Activated CD8-positive, alpha-beta memory T cell treated with anti-CD3 and anti-CD28 coated beads for 36 hours (primary cell): Measurements from ENCODE around the gene HELZ2. TPM values are rescaled to one million over a fixed set of nuclear protein-coding genes. Genes with fewer than 3 reads are reported as not detected.
"Not testable (repeated sequence)": the region's sequence is repeated elsewhere in the genome, so short reads cannot be mapped to it uniquely, and the experiment has no call there.

Experiments used
- CTCF ChIA-PET: fragments of 350-600 bp; sonication (Branson Sonifier 250); formaldehyde crosslinking; loops from one replicate; lab custom pipeline; 2021; ENCODE audit warnings: antibody characterized with exemption; lab: Charles Lee
- POLR2A ChIA-PET: fragments of 350-600 bp; sonication (Branson Sonifier 250); formaldehyde crosslinking; loops from one replicate; lab custom pipeline; 2021; ENCODE audit warnings: antibody characterized with exemption; lab: Charles Lee
- total RNA-seq, 2 experiments: library from RNA; stranded (reverse); gene quantifications; one replicate each; pipeline ENCODE4 v1.2.3, GENCODE V29; 2021

HELZ2 gene
- total RNA-seq = 1 to 10 TPM; 4.8 TPM

- ChIA-PET POLR2A (interaction anchor here (0.6 to 2.1 kb wide), 3 partner anchors 36 to 80 kb away, joined by 4 to 6 read pairs (median 5); partner anchors contain the start of gene PPDPF), CTCF (interaction anchor here (0.7 kb wide), 1 partner anchor 37 kb away, joined by 3 read pairs; the partner anchor contains the start of gene PTK6)
These were observed at the start of gene HELZ2 for GRCh38 chr20:63574156-63574828. TSS of gene HELZ2 (minus strand) at chr20:63574239. CDS start at chr20:63572385, 1,854 bp downstream.

- ChIA-PET CTCF (interaction anchor here (1.0 kb wide), 1 partner anchor 85 kb away, joined by 3 read pairs; no protein-coding TSS in a partner anchor), POLR2A (interaction anchor here (1.0 kb wide), 1 partner anchor 19 kb away, joined by 3 read pairs; no protein-coding TSS in a partner anchor)
These were observed 48.7 kb upstream of the HELZ2 start for GRCh38 chr20:63622732-63623131.

GRCh38 chr20:63622096-63622495, 48.1 kb upstream of the HELZ2 start:
- POLR2A ChIA-PET = no interaction called here
- CTCF ChIA-PET = interaction anchor here (0.7 to 1.0 kb wide), 2 partner anchors 40 to 84 kb away, joined by 3 read pairs; no protein-coding TSS in a partner anchor

- ChIA-PET POLR2A (no interaction called here), CTCF (interaction anchor here (0.6 kb wide), 1 partner anchor 14 kb away, joined by 4 read pairs; no protein-coding TSS in a partner anchor)
These were observed 47.0 kb upstream of the HELZ2 start for GRCh38 chr20:63620991-63621390.

GRCh38 chr20:63619505-63619904, 45.5 kb upstream of the HELZ2 start:
- POLR2A ChIA-PET = no interaction called here
- CTCF ChIA-PET = no interaction called here

GRCh38 chr20:63619086-63619485, 45.0 kb upstream of the HELZ2 start:
- CTCF ChIA-PET = no interaction called here
- POLR2A ChIA-PET = no interaction called here

GRCh38 chr20:63618291-63618980, 44.4 kb upstream of the HELZ2 start:
- CTCF ChIA-PET = no interaction called here

GRCh38 chr20:63617876-63618265, 43.8 kb upstream of the HELZ2 start:
- ChIA-PET POLR2A (no interaction called here), CTCF (no interaction called here)

More at GRCh38 chr20:63618291-63618980, 44.4 kb upstream of the HELZ2 start:
- POLR2A ChIA-PET = no interaction called here

GRCh38 chr20:63617092-63617875, 43.2 kb upstream of the HELZ2 start:
- POLR2A ChIA-PET = no interaction called here
- CTCF ChIA-PET = no interaction called here

- POLR2A ChIA-PET = not testable (repeated sequence)
- CTCF ChIA-PET = interaction anchor here (0.8 kb wide), 1 partner anchor 27 kb away, joined by 3 read pairs; no protein-coding TSS in a partner anchor
These were observed 40.0 kb upstream of the HELZ2 start for GRCh38 chr20:63613863-63614594.

GRCh38 chr20:63612276-63612931, 38.4 kb upstream of the HELZ2 start:
- ChIA-PET CTCF (no interaction called here), POLR2A (no interaction called here)

- ChIA-PET POLR2A (no interaction called here), CTCF (no interaction called here)
These were observed 37.6 kb upstream of the HELZ2 start for GRCh38 chr20:63611646-63612045.

- ChIA-PET POLR2A (no interaction called here), CTCF (no interaction called here)
These were observed 36.8 kb upstream of the HELZ2 start for GRCh38 chr20:63610581-63611435.

- CTCF ChIA-PET = interaction anchor here (0.5 kb wide), 1 partner anchor 15 kb away, joined by 4 read pairs; no protein-coding TSS in a partner anchor
These were observed 32.6 kb upstream of the HELZ2 start for GRCh38 chr20:63606686-63607085.

GRCh38 chr20:63602321-63602720, 28.3 kb upstream of the HELZ2 start:
- POLR2A ChIA-PET = no interaction called here
- CTCF ChIA-PET = no interaction called here

More at GRCh38 chr20:63606686-63607085, 32.6 kb upstream of the HELZ2 start:
- POLR2A ChIA-PET = no interaction called here

- CTCF ChIA-PET, POLR2A ChIA-PET: not testable (repeated sequence)
These were observed 27.6 kb upstream of the HELZ2 start for GRCh38 chr20:63601679-63602078.

- CTCF ChIA-PET = interaction anchor here (1.3 kb wide), 1 partner anchor 37 kb away, joined by 4 read pairs; no protein-coding TSS in a partner anchor
- POLR2A ChIA-PET = no interaction called here
These were observed 25.5 kb upstream of the HELZ2 start for GRCh38 chr20:63599396-63600050.
